HG03457 (cell line): Measurements from ENCODE around the gene AUH.
"Not testable (repeated sequence)": the region's sequence is repeated elsewhere in the genome, so short reads cannot be mapped to it uniquely, and the experiment has no call there.

ENCODE experiments used
- ATAC-seq: cut with Tn5 transposase; IDR thresholded peaks from one replicate; pipeline ENCODE4 v1.9.1; 2021; ENCODE audit warnings: moderate number of reproducible peaks; ENCODE audit not compliant: unreplicated experiment

AUH gene

DNA sequence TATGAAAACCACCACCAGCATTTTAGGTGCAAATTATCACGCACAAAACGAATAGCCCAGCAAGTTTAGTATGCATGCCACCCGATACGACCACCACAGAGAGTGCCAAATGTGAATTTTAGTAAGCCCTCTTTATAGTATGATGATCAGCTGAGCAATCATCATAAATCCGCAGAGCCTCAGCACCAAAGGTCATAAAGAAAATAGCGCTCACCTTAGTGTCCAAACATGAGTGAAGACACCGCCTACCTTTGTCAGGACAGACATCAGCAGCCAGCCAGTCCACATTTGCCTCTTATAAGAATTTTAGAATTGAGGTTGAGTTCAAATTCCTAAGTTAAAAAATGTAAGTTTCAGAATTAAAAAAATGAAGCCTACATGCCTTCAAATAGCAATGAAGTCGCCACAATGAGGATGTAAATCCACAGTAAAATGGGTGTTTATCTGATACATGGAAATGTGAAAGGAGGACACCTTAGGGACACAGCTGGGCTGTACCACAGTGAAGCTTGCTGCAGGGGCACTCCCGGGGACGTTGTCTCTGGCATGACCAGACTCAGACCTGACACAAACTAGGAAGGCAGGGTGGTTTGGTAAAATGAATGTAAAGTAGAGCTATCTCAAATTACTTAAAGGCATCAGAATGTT lies 149.0 kb downstream of the AUH start:
- no peak for ATAC-seq

DNA sequence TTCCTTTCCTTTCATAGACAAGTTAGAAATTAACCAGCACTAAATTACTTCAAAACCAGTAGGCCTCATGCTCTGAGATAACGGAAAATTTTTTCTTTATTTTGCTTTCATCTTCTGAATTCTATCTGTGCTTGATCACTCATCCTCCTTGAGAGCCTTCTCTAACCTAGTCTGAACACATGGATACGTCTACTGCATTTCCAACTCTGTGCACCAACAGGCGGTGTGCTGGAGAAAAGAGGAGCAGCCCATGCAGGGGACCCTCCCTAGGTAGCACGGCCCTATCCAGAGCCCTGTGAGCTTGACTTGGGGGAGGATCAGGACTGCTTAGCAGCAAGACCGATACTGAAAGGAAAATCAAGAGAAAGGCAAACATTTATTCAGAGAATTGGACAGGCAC lies 149.8 kb downstream of the AUH start:
- ATAC-seq, result no peak

DNA sequence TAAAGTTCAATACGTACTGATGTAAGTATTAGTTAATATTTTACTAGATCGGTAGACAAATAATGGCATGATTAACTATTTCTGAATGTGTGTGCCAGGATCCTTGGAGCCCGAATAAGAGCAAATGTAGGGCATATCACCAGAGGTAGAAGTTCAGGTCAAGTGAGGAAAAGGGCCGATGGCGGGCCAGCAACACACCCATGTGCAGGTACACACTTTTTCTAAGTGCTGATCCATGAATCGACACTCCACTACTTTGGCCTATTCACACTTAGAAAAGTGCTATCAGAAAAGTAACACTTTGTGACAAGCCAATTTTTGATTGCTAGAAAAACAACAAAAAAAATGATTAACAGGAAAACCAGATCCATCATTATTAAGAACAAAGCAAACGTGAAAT lies 150.3 kb downstream of the AUH start:
- no peak for ATAC-seq

DNA sequence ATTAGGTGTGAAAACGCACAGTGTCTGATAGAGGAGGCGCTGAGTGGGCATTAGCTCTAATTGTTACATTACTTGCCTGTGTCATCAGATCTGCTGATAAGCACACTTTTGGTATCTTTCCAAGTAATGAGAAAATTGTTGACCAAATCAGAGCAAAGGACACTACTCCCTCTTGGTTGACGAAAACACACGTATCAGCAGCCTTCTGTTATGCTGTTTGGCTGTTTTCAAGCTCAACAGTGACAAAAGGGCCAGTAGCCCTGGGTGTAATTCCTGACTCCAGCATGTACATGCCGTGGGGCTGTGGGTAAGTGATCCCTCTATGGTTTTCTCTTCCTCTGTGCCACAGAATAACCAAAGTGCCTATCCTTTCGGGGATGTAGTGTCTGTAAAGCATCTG lies 151.4 kb downstream of the AUH start:
- no peak for ATAC-seq

DNA sequence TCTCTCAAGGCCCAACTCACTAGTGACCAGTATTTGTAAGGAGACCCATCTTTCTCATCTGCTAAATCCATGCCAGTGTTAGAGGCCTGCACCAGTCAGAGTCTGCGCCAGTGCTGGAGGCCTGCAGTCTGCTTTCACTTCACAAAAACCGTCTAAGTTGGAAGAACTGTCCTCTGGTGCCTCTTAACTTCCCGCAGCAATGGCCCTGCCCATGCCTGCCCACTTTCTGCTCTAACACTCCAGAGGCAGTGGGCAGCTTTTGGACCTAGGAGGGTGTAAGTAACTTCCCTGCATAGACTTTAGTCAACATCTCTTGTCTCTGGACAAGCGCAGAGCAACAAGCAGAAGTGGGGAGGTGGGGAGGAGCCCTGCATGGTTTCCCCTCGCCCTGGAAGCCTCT lies 152.9 kb downstream of the AUH start:
- ATAC-seq, result no peak

DNA sequence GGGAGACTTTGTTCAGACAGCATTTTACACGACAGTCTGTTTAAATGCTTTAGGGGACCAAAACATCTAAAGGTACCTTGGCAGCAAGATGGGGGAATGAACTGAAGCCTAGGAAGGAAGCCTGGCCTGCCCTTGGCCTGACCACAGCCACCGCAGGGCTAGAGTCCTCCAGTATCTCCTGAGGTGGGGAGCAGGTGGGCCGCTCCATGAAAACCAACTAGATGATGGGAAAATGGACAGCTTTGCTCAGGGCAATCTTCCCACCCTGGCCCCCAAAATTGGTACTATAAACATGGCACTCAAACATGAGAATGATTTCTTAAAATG lies 153.3 kb downstream of the AUH start:
- no peak for ATAC-seq

DNA sequence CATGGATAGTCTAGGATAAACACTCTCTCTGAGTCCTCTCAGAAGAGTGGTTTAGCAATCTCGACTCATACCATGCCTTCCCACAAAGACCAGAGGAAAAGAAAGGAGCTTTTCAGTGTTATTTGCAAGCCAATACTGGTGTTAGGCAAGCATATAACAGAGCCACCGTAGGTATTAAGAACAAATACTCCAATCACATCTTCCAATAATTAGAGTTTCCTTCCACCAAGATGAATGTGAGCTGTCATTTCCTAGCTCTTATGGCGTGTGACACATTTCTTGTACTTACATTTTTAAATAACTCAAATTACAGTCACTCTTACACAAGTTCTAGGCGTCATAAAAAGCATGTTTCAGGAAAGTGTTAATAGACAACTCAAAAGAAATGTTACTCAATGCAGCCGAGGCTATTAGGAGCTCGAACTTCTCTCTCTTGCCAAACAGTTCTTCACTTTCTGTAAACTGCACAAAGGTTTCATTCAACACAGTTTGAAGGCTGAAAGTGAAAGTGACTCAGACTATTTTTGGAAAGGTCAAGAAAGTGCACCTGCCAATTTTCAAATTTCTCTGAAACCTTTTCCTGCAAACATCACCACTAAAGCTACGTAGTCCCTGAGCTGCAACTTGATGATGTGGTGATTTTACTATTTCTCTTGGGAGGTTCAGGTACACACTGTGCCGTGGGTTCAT lies 153.8 kb downstream of the AUH start:
- ATAC-seq, result no peak

DNA sequence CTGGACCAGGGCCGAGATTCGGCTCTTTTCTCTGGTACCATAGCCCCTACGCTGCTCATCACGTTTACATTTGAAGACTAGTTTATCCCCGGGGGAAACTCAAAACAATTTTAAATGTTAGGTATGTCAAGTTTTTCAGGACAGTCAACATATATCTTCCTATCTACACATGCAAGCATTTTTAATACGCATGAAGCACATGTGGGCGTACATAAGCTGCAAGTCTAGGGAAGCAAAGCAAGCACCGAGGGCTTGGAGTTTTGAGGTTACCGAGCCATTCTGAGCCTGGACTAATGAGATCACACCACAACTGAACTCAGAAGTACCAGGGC lies 154.4 kb downstream of the AUH start:
- no peak for ATAC-seq

DNA sequence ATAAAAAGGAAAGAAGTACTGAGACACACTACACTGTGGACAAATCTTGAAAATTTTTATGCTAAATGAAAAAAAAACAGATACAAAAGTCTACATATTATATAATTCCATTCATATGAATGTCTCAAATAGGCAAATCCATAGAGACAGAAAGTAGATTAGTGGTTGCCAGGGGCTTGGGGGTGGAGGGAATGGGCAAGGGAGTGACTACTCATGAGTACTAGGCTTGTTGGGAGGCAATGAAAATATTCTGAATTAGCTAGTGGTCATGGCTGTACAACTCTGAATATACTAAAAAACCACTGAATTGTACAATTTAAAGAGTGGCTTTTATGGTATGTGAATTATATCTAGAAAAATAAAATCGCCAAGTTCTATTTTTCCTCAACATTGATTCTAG lies 154.9 kb downstream of the AUH start:
- ATAC-seq, result no peak

DNA sequence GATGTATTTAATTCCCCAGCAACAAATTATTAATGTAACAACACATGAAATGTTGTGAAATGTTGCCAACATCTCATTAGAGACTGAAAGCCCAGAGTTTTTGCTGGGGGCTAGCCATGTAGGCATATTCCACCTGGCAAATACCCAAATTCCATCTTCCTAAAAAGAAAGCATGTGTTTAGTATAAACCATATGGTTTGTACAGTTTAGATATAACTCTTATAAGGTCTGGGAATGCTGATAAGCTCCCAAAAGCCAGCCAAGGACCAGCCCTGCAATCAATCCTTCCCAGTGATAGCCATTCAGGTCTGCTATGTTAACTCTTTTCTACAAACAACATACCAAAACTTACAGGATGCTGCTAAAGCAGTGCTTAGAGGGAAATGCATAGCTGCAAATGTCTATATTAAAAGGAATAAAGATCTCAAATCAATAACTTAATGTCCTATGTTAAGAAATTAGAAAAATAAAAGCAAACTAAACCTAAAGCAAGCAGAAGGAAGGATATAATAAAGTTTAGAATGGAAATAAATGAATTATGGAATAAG lies 158.9 kb downstream of the AUH start:
- ATAC-seq, result no peak

DNA sequence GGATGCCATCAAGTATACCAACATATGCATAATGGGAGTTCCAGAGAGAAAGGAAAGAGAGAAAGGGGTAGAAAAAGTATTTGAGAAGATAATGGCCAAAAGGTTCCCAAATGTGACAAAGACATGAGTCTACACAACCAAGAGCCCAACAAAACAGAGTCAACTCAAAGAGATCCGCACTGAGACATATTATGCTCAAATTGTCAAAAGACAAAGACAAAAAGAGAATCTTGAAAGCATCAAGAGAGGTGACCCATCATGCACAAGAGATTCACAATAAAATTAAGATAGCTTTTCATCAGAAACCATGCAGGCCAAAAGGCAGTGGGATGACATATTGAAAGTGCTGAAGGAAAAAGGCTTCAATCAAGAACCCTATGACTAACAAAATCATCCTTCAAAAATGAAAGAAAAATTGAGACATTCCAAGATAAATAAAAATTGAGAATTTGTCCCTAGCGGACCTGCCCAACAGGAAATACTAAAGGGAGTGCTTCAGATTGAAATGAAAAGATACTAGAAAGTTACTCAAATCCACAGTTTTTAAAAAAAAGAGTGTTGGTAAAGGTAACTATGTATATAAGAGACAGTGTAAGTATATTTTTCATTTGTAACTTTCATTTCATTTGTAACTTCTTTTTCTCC lies 160.9 kb downstream of the AUH start:
- no peak for ATAC-seq

DNA sequence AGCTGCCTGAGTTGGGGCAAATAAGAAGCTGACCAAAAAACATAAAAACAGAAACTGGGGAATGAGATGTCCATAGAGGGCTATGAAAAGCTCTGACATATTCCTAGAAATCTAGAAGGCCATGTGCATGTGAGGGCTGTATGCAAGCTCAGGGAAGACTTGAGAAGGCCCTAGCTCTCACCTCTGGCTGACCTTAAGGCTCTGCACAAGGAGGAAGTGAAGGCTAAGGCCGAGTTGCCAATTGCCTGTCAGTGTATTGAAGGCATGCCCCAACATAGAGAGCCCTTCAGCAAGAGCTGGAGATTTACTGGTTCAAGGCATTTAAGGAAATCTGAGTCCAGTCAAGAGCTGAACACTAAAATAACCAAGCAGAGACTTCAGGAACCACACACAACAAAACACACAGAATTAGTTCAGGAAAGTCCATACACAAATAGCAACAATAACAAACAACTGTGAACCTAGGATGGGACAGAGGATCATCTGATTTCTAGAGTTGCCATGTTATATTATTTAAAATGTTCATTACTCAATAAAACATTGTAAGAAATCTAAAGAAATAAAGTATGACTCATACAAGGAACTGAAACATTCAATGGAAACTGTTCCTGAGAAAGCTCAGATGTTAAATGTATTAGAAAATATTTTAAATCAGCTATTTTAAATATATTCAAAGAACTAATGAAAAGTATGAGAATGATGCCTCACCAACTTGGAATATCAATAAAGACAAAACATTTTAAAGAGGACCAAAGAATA lies 161.8 kb downstream of the AUH start:
- ATAC-seq, result no peak

DNA sequence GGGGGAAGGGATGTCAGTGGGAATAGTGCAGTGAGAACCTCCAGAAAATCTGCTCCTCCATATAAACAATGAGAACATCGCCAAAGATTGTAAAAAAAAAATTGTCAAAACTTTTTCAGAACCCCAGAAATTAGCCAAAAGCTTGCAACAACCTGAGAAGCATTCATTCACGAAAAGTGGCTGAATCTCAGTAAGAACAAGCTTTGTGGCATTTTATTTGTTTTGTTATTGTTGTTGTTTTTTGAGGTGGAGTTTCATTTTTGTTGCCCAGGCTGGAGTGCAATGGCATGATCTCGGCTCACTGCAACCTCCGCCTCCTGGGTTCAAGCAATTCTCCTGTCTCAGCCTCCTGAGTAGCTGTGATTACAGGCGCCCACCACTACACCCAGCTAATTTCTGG lies 162.8 kb downstream of the AUH start:
- not testable (repeated sequence) for ATAC-seq

DNA sequence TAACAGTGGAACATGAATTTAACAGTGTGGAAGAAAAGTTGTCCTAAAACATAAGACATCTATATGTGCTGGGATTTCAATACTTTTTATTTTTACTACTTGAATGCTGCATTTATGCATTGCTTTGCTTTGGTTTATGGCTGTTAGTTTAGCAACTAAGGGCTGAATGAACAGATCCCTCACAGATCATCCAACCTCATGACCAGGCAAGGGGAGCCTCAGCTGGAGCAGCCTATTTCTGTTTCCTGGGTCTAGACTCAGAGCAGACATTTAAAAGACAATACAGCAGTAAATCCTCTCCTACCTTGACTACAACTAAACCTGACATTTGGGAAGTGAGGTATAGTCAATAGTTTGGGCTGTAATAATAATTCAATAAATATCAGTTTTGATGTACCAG lies 163.3 kb downstream of the AUH start:
- ATAC-seq, result no peak

DNA sequence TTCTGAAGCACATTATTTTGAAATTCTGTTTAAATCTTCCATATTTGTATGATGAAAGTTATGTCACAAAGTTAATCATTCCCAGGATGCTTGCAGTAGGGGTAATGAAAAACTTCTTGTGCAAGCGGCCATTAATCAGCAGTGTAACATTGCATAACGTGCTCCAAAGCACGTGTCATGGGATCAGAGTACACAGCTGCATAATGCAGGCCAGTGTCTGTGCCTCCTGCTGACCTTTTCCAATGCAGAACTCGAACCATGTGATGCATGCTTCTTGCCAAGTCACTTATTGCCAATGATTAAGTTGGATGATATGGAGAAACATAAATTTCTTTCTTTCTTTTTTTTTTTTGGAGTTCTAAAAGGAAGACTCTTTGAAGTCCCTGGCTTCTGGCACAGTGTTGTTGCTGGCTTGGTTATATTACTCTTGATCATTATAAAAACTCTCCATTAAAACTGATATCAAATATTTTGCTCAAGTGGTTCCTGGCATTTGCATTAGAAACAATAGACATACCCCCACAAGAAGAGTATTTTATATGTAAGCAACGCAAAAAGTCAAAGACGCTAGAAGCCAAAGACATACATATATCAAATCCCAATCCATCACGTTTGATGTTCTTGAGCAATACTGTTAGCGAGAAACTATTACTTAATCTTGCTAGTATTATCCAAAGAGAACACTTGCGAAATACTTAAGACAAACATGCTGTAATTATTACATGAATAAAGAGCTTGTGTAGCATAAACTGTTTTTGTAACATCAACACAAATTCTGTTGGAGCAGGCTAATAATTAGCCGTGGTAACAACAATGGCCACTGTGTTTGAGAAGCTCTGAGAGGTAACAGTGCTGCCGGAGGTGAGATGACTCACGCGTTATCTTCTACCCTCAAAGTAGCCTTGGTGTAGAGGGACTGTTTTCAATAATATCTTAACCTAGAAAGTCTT lies 164.2 kb downstream of the AUH start:
- no peak for ATAC-seq

DNA sequence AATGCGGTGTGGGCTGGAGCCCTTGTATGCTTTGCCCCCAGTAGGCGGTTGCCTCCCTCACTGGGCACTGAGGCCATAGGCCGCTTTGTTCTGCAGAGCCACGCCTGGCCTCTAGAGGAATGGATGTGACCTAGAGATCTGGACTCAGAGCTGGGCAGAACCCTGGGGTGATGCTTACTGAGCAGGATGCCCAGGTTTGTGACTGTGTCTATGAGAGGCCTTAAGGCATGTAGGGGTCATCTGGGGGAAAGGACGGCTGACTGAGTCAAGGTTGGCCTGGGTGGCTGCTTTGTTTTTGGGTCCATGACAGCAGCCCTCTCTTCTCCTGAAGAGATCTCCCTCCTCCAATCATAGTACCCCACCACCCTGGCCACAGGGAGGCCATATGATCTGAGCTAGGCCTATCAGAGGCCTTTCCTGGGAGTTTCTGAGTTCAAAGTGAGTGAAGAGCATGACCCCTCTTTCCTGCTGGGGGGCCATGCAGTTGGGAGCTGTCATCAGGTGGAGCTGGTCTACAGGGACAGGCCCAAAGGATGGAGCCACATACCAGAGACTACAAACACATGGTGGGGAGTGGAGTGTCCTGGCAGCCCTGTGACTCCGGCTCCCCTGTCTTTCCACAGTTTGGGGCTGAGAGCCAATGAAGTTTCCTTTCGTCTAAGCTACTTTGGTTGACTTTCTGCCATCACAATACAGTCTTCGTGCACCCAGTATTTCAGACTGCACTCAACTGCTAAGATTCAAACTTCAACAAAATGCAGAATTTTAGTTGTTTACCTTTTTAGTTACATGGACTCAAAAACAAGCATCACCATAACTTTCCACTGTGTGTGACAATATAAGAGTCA lies 165.4 kb downstream of the AUH start:
- no peak for ATAC-seq

DNA sequence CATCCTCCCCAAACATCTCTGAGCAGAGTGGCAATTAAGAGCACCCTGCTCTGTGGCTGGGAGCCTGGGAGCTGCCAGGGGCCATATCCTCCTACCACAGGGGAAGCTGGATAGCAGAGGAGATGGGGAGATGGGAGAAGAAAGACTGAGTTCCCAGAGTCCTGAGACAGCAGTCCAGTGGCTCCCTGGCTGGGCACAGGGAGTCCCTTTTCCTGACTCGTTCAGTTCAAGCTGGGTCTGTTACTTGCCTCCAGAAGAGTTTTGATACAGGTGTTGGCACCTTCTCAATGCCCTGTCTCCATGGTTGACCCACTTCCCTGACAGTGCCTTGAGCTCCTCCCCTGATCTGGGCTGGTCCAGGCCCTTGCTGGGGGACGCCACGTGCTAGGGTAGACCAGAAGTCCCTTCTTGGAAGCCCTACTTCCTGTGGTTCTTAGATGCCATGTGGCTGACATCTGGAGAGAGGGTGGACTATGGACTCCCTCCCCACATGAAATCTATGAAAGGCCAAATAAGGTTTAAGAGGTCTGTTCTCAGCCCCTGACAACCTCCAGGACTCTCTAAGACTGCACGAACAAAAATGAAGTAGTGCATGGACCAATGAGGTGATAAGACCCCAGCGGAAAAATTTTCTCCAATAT lies 166.2 kb downstream of the AUH start:
- ATAC-seq, result no peak

DNA sequence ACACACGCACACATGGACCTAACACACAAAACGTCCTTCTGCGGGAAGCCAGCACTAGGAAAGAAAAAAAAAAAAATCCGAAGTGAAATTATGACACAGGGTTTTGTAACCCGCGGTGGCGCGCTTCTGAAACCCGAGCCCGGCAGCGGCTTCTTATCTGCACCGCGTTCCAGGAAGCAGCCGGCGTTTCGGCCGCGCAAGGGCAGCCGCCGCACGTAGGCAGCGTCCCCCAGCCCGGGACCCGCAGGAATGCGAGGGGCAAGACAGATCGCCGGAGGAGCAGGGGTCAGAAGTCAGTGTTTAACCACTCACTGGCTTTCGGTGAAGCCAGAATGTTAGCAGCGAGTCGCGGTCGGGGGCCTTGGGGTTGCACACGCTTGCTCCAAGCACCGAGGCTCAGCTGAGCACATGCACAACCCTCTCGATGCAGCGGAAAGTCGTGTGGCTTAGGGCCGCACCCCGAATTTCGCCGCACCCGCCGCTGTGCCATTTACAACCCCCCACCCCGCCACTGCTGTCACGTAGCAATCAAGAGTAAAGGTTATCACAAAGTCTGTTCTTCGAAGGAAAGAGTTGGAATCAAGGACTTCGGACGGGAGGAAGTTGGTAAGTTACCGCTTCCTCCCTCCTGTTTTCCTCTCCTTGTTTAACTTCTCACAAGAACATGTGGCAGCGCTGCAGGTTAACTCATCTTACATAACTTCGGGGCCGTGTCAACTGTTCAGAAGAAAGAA lies 167.9 kb downstream of the AUH start:
- ATAC-seq, result no peak
